Neural progenitor cell (in vitro differentiated cells): ENCODE measurements around the gene BMP2K.
A peak's percentile ranks its signal among the peaks of the same experiment; 100 is the strongest.

Experiments used
- EZH2 ChIP-seq: fragments of 200-600 bp; sonication (generic); IDR thresholded peaks from 2 replicates; pipeline ENCODE4 v1.6.1; 2017; ENCODE audit warnings: antibody characterized with exemption, mild to moderate bottlenecking, moderate library complexity
- EZH2phosphoT487 ChIP-seq: fragments of 200-600 bp; sonication (generic); IDR thresholded peaks from 2 replicates; pipeline ENCODE4 v1.6.1; 2017; ENCODE audit warnings: antibody characterized with exemption
- TF ChIP-seq, protein P1 (sequence below): fragments of 200-600 bp; sonication (generic); IDR thresholded peaks from 2 replicates; pipeline ENCODE4 v1.5.1; 2017; ENCODE audit warnings: antibody characterized with exemption, mild to moderate bottlenecking

- TF ChIP-seq, protein P1, sequence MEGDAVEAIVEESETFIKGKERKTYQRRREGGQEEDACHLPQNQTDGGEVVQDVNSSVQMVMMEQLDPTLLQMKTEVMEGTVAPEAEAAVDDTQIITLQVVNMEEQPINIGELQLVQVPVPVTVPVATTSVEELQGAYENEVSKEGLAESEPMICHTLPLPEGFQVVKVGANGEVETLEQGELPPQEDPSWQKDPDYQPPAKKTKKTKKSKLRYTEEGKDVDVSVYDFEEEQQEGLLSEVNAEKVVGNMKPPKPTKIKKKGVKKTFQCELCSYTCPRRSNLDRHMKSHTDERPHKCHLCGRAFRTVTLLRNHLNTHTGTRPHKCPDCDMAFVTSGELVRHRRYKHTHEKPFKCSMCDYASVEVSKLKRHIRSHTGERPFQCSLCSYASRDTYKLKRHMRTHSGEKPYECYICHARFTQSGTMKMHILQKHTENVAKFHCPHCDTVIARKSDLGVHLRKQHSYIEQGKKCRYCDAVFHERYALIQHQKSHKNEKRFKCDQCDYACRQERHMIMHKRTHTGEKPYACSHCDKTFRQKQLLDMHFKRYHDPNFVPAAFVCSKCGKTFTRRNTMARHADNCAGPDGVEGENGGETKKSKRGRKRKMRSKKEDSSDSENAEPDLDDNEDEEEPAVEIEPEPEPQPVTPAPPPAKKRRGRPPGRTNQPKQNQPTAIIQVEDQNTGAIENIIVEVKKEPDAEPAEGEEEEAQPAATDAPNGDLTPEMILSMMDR = no peak
- TF ChIP-seq EZH2 (peak; percentile 13), EZH2phosphoT487 (no peak)
Observed at GRCh38 chr4:78775303-78776078, 659 bp upstream of the BMP2K start.
